HTERT RPE-1 (cell line): ENCODE measurements around the gene HCN4.
"Not testable (repeated sequence)": the region's sequence is repeated elsewhere in the genome, so short reads cannot be mapped to it uniquely, and the experiment has no call there.

Experiments used
- in situ Hi-C: fragments of 300-500 bp; cut with MboI; formaldehyde crosslinking; loops from 4 replicates; pipeline ENCODE4 v1.14.3; 2020; ENCODE audit warnings: low sequenced_read_pairs

Gene HCN4

GRCh38 chr15:73300286-73300685, 68.5 kb downstream of the HCN4 start:
- in situ Hi-C loops, result not testable (repeated sequence)

DNA sequence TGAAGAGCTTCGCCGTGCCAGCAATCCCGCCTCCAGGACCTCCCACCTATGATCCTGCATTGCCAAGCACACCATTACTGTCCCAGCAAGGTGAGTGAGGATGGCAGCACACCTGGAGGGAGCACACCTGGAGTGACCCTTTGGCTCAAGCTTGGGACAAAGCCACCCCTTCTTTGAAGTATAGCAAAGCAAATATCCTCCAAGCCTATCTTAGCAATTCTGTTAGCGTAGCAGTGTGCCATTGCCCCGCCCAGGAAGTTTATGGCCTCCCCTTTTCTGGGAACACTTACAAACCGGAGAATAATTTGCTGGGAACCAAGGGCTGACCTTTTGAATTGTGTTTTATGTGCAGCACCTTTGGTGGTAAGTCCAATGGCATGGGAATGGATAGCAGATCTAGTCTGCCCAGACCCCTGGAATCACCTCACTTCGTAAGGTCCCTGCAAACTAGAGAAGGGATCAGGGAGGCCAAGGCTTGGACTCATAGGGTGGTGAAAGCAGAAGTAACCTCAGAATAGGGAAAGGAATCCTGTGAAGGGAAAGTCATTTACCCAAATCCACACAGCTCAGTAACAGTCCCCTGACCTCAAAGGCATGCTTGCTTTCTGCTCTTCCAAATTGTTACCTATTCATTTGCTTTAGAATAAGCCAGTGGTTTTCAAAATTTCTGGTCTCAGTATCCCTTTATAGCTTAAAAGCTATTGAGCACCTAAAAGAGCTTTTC, 70.1 kb downstream of the HCN4 start:
- in situ Hi-C loops, result no loop called here

DNA sequence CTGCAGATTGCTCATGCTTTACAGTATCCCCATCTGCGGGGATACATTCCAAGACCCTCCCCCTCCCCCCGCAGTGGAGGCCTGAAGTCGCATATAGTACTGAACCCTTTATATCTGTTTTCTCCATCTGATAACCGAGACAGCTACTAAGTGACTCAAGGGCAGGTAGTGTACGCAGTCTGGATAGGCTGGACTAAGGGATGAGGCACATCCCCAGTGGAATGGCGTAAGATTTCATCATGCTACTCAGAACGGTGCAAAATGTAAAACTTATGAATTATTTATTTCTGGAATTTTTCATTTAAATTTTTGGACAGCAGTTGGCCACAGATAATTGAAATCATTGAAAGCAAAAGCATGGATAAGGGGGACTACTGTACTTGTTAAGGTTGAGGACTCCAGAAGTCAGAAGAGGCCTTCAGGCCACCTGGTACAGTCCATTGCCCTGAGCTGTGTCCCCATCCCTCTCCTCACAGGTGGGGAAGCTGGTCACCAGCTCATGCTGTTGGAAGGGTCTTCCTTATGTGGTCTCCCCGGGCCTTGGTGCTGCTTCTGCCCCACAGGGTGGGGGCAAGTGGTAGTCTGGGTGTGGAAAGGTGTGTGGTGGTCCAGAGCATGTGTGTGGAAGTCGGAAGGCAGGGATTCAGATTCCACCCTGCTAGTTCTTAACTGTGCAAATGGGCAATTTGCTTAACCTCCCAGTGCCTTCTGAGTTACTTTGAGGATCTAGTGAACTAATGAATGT, 72.0 kb downstream of the HCN4 start:
- in situ Hi-C loops, result no loop called here

DNA sequence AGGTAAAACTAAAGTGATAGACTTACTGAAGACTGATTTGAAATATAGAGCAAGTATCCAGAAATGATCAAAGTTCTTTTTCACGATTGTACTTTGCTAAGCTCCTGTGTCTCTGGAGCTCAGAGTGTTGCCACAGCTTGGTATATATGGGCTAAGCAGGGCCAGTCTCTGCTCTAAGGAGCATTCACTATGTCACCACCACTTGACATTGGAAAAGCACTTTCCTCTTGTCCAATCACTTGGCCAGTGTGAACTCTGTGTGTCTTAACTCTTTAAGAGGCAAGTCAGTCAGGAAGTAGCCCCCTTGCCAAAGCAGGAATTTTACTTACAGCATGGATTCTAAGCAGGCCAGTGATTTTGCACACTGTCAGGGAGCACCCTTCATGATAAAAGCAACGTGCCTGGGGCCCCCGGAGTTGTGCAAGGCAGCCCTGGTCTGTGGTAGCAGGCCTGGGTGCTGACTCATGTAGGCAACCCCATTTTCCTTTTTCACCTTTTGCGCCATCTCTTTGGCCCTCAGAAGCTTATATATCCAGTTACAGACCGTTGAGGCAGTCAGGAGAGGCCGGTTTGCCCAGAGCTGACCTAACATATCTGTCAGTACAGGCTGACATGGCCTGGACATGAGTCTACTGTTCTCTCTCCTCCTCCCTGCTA, 73.0 kb downstream of the HCN4 start:
- in situ Hi-C loops, result no loop called here

DNA sequence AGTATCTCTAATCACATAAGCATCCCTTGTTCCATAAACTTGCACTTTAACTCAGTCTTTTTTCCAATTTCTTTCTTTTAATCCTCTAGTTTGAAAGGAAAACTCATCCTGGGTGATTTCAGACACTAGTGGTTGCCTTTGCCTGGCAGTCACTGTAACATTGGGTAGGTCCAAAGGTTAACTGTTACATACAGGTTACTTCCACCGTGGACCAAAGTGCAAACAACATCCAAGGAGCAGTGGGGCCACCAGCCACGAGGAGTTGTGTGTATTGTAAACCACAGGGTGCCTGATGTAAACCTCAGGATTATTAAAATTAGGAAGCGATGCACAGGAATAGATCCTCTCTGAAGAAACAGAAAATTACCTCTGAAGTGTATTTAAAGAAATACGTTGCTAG, 75.0 kb downstream of the HCN4 start:
- in situ Hi-C loops, result no loop called here

GRCh38 chr15:73291441-73291840, 77.3 kb downstream of the HCN4 start:
- in situ Hi-C loops, result no loop called here

- in situ Hi-C loops, result no loop called here
Observed at GRCh38 chr15:73287019-73287418, 81.7 kb downstream of the HCN4 start.

GRCh38 chr15:73286311-73286710, 82.4 kb downstream of the HCN4 start:
- in situ Hi-C loops, result no loop called here

DNA sequence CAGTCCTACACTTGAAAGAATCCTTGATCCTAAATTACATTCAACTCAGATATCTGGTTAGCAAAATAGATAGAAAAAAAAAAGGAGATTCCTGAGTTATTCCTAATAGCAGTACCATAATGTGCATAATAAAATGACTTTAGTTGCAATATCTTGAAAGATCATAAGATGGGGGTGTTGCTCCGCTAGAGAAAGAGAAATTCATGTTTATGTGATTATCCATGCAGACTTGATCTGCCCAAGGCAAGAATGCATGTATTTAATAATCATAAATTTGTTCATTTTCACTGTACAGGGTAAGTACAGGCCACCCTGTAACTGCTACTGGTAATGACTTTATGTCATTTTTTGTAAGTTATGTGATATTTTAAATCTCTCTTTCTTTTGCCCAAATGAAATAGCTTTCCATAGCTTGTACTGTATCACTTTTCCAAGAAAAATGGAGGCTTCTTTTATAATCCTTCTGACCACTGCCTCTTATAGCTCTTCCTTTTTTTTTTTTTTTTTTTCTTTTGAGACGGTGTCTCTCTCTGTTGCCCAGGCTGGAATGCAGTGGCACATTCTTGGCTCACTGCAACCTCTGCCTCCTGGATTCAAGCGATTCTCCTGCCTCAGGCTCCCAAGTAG, 84.6 kb downstream of the HCN4 start:
- in situ Hi-C loops, result no loop called here

GRCh38 chr15:73283366-73283962, 85.3 kb downstream of the HCN4 start:
- in situ Hi-C loops, result no loop called here

DNA sequence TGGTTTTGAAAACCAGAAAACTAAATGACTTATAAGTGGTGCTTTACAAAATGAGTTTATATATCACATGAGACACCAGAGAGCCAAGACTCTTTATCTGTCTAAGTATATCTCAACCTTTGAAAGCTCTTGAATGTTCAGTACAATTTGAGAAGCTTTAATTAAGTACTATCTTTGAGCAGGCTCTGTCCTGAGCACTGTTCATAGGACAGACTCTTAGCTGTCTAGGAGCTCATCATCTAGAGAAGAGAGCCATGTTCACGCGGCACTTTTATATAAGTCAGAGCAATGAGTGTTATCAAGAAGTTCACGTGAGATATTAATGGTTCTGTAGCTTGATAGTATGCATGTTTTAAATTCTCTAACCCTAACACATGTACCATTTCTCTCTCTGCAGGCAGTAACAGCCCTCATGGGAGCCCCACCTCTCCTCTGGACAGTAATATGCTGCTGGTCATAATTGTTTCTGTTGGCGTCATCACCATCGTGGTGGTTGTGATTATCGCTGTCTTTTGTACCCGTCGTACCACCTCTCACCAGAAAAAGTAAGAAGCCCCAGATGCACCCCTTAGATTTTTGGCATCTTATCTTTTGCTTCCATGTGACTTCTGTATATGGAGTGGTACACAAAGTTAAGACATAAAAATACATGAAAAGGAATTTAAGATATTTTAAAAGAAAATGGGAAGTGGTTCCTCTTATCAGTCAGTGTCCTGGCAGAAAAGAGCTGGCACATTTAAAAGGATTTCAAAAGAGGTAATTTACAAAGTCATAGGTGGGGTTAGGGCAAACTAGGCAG, 86.0 kb downstream of the HCN4 start:
- in situ Hi-C loops, result no loop called here

DNA sequence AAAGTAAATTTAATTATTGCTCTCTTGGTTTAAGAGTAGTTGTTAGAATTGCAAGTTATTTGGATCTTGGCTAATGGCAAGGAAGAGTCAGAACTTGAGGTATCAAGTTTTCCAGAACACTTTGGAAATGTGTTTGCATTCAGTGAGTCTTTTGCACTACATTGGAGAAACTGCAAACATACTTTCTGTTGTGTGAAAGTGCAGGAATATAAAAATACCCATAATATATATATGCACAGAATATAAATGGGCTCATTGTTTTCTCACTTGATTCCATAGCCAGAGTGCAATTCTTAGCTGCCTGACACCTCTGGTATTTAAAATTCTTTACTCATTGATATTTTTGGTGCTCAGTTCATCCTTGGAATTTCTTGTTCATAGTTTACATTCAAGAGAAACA, 92.9 kb downstream of the HCN4 start:
- in situ Hi-C loops, result no loop called here

DNA sequence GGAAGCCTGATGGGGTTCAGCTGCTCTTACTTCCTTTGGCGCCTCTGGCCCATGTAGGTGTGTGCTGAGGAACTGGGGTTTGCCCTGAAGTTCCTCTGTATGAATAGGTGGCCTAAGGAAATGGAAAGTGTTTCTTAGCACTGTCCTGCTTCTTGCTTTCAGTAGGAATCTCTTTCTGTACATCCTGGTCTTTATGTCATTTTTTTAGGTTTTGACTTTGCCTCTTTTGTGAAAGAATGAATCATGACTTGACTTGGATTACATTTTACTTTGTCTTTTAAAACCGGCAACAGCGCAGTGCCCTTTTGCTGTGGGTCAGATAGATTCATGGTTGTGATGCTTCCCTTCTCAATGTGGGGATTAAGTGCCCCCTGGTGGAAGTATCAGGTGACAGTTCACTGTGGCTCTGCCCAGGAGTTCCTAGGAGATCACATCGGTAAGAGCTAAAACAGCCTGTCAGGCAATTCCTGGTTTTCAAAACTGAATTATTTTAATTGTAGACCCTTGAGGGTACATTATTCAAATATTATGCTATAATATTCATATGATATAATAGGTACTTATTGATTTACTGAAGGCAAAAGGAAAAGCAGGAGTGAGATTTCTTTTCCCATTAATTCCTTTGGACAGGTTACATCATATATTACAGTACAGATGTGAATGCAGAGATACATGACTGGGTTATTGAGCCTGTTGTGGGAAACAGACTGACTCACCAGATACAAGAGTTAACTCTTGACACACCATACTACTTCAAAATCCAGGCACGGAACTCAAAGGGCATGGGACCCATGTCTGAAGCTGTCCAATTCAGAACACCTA, 95.4 kb downstream of the HCN4 start:
- in situ Hi-C loops, result no loop called here

GRCh38 chr15:73270366-73271097, 98.2 kb downstream of the HCN4 start:
- in situ Hi-C loops, result no loop called here
